Mesenchymal stem cell (in vitro differentiated cells and primary cell): ENCODE results near the gene SDR39U1.

Source experiments
- DNase-seq: peaks from one replicate; pipeline ENCODE4 v3.0.0-alpha.2; 2013
- H2AFZ ChIP-seq: one replicate; pipeline ENCODE4 v1.6.1; 2013; ENCODE audit warnings: low read depth, mild to moderate bottlenecking, control low read depth, inconsistent platforms, low read length, moderate library complexity
- H2AK5ac ChIP-seq: 2 replicates; pipeline ENCODE4 v1.6.1; 2013; ENCODE audit warnings: low read length, moderate library complexity, mild to moderate bottlenecking, inconsistent platforms; ENCODE audit not compliant: severe bottlenecking
- H2BK120ac ChIP-seq: one replicate; pipeline ENCODE4 v1.6.1; 2013; ENCODE audit warnings: low read depth, mild to moderate bottlenecking, inconsistent platforms, low read length, moderate library complexity
- H2BK12ac ChIP-seq, 2 experiments: one replicate each; pipeline ENCODE4 v1.6.1; 2013; ENCODE audit warnings: inconsistent platforms in 2 of 2, low read length in 2 of 2, mild to moderate bottlenecking in 2 of 2, moderate library complexity in 2 of 2, control low read depth in 1 of 2
- H2BK15ac ChIP-seq: one replicate; pipeline ENCODE4 v1.6.1; 2013; ENCODE audit warnings: mild to moderate bottlenecking, low read depth, inconsistent platforms; ENCODE audit not compliant: poor library complexity, severe bottlenecking
- H2BK5ac ChIP-seq: 2 replicates; pipeline ENCODE4 v1.6.1; 2013; ENCODE audit warnings: low read depth, mild to moderate bottlenecking, low read length, control low read depth, inconsistent platforms; ENCODE audit not compliant: poor library complexity, severe bottlenecking
- H3K14ac ChIP-seq, 2 experiments: one replicate each; pipeline ENCODE4 v1.6.1; 2013; ENCODE audit warnings: inconsistent platforms in 2 of 2, low read length in 2 of 2, control low read depth in 1 of 2, mild to moderate bottlenecking in 1 of 2, moderate library complexity in 1 of 2
- H3K18ac ChIP-seq, 2 experiments: one replicate each; pipeline ENCODE4 v1.6.1; 2013; ENCODE audit warnings: inconsistent platforms in 2 of 2, low read length in 2 of 2, control low read depth in 1 of 2, low read depth in 1 of 2, mild to moderate bottlenecking in 1 of 2
- H3K23ac ChIP-seq, 2 experiments: one replicate each; pipeline ENCODE4 v1.6.1; 2013; ENCODE audit warnings: inconsistent platforms in 2 of 2, low read length in 2 of 2, mild to moderate bottlenecking in 2 of 2, moderate library complexity in 2 of 2, control low read depth in 1 of 2
- H3K27ac ChIP-seq: 2 replicates; pipeline ENCODE4 v1.5.1; 2013; ENCODE audit warnings: mild to moderate bottlenecking, moderate library complexity, low read length, control low read depth, inconsistent platforms; ENCODE audit not compliant: poor library complexity, severe bottlenecking
- H3K27me3 ChIP-seq, 2 experiments: 2 replicates each; pipeline versions ENCODE4 v1.6.1 to v1.7.0; 2013; ENCODE audit warnings: low read length in 2 of 2, mild to moderate bottlenecking in 2 of 2, moderate library complexity in 2 of 2, control low read depth in 1 of 2, inconsistent platforms in 1 of 2; ENCODE audit not compliant: control insufficient read depth in 1 of 2, insufficient read depth in 1 of 2
- H3K36me3 ChIP-seq, 2 experiments: 2 replicates each; pipeline versions ENCODE4 v1.6.1 to v1.7.0; 2013; ENCODE audit warnings: low read length in 2 of 2, control low read depth in 1 of 2, inconsistent platforms in 1 of 2, low read depth in 1 of 2, mild to moderate bottlenecking in 1 of 2; ENCODE audit not compliant: insufficient read depth in 2 of 2, control insufficient read depth in 1 of 2
- H3K4ac ChIP-seq, 2 experiments: one replicate each; pipeline ENCODE4 v1.6.1; 2013; ENCODE audit warnings: inconsistent platforms in 2 of 2, low read length in 2 of 2, mild to moderate bottlenecking in 2 of 2, moderate library complexity in 2 of 2, control low read depth in 1 of 2, low read depth in 1 of 2
- H3K4me1 ChIP-seq: 2 replicates; pipeline ENCODE4 v1.6.1; 2013; ENCODE audit warnings: low read depth, low read length, control low read depth; ENCODE audit not compliant: control insufficient read depth, insufficient read depth
- H3K4me2 ChIP-seq: 2 replicates; pipeline ENCODE4 v1.6.1; 2013; ENCODE audit warnings: low read length, mild to moderate bottlenecking, inconsistent platforms; ENCODE audit not compliant: poor library complexity, severe bottlenecking
- H3K4me3 ChIP-seq, 2 experiments: 2 replicates each; pipeline versions ENCODE4 v1.5.1 to v1.7.0; 2013; ENCODE audit warnings: low read length in 2 of 2, mild to moderate bottlenecking in 2 of 2, control low read depth in 1 of 2, low read depth in 1 of 2; ENCODE audit not compliant: insufficient read depth in 1 of 2
- H3K79me1 ChIP-seq: replicated peaks from 2 replicates; pipeline ENCODE4 v1.6.1; 2013; ENCODE audit warnings: mild to moderate bottlenecking, control low read depth, low read length, inconsistent platforms; ENCODE audit not compliant: poor library complexity, severe bottlenecking
- H3K9ac ChIP-seq: 2 replicates; pipeline ENCODE4 v1.7.0; 2013; ENCODE audit warnings: mild to moderate bottlenecking, low read length, moderate library complexity
- H3K9me3 ChIP-seq: 2 replicates; pipeline ENCODE4 v1.7.0; 2013; ENCODE audit warnings: mild to moderate bottlenecking, low read length; ENCODE audit not compliant: control insufficient read depth
- H4K8ac ChIP-seq: one replicate; pipeline ENCODE4 v1.6.1; 2013; ENCODE audit warnings: inconsistent platforms, mild to moderate bottlenecking, low read length, moderate library complexity
- H4K91ac ChIP-seq: one replicate; pipeline ENCODE4 v1.6.1; 2013; ENCODE audit warnings: mild to moderate bottlenecking, low read length, inconsistent platforms
- WGBS: methylation state at CpG from one replicate; pipeline ENCODE4 v1.1.7; 2013; ENCODE audit warnings: mixed read lengths; 5-methylcytosine and 5-hydroxymethylcytosine counted together

The SDR39U1 gene

DNA sequence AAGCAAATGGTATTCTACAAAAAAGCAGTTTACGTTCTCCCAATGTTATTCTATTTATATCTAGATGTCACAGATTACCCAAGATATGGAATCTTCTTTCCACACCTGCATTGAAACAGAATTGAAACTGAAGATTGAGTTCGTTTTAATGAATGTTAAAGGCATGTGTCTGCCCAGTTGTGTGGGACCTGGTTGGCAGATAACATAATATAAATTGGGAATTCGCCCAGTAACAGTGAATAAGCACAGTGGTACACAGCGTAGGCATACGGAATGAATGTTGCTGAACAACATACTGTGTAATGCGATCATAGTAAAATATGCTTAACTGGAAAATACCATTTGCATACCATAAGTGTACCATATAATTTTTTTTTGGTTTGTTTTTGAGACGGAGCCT is 8.5 kb downstream of the SDR39U1 start:
- Histone ChIP-seq H3K9me3 (no peaks in the 10 kb centered on the region), H2BK120ac (no peak overlapping the region), H2AK5ac (no peak overlapping the region), H3K4me1 (peaks cover 25% of the 10 kb centered on the region), H3K4me2 (no peak overlapping the region), H3K18ac (no peak overlapping the region), H3K14ac (no peak overlapping the region), H2BK5ac (no peak overlapping the region), H3K27me3 (no peaks in the 10 kb centered on the region), H3K36me3 (peaks cover 42 to 72% of the 10 kb centered on the region in 2 experiments), H3K9ac (no peak overlapping the region), H3K79me1 (peaks cover 20% of the 10 kb centered on the region), H3K4me3 (no peak overlapping the region), H4K91ac (no peak overlapping the region), H3K27ac (no peak overlapping the region), H2BK12ac (no peak overlapping the region), H2BK15ac (no peak overlapping the region), H4K8ac (no peak overlapping the region), H3K23ac (no peak overlapping the region), H3K4ac (no peak overlapping the region), H2AFZ (no peak overlapping the region)
- 98% methylated on average over 6 of the region's 7 CpGs for WGBS
- DNase-seq, result no peak

DNA sequence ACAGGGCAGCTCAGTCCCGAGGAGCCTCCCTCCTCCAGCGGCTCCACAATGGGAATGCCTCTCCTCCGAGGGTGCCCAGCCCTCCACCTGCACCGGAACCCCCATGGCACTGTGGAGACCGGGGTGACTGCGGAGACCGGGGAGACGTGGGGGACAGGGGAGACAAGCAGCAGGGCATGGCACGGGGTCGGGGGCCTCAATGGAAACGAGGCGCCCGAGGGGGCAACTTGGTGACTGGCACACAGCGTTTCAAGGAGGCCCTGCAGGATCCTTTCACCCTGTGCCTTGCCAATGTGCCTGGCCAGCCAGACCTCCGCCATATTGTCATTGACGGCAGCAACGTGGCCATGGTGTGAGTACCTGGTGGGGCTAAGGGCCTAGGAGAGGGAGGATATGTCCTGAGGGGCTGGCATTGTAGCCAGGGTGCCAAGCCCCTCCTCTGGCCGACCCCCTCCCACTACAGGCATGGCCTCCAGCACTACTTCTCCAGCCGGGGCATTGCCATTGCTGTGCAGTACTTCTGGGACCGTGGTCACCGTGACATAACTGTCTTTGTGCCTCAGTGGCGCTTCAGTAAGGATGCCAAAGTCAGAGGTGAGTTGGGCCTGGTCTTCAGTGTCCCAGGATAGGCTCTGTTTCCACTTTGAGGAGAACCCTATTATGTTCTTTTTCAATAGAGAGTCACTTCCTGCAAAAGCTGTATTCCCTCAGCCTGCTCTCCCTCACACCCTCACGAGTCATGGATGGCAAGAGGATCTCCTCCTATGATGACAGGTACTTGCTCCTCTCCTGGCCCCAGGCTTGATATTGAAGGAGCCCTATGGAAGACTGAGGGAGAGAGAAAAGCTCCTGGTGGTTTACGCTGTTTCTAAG is 10.1 kb downstream of the SDR39U1 start:
- Histone ChIP-seq H3K4me3 (peak overlapping the region in 1 of 2 experiments; percentile 99), H3K36me3 (peaks cover 31 to 57% of the 10 kb centered on the region in 2 experiments), H2AFZ (no peak overlapping the region), H2BK12ac (no peak overlapping the region), H2BK15ac (no peak overlapping the region), H3K14ac (no peak overlapping the region), H3K4ac (no peak overlapping the region), H4K91ac (no peak overlapping the region), H2BK120ac (no peak overlapping the region), H3K9me3 (no peaks in the 10 kb centered on the region), H3K4me1 (peaks cover 29% of the 10 kb centered on the region), H3K9ac (peak overlapping the region; percentile 99), H3K27me3 (no peaks in the 10 kb centered on the region), H4K8ac (no peak overlapping the region), H3K18ac (no peak overlapping the region), H3K23ac (no peak overlapping the region), H3K27ac (no peak overlapping the region), H3K79me1 (peaks cover 14% of the 10 kb centered on the region), H3K4me2 (peak overlapping the region; percentile 32), H2BK5ac (no peak overlapping the region), H2AK5ac (no peak overlapping the region)
- DNase-seq, result no peak
- WGBS, result 97% methylated on average over 23 of the region's 24 CpGs

DNA sequence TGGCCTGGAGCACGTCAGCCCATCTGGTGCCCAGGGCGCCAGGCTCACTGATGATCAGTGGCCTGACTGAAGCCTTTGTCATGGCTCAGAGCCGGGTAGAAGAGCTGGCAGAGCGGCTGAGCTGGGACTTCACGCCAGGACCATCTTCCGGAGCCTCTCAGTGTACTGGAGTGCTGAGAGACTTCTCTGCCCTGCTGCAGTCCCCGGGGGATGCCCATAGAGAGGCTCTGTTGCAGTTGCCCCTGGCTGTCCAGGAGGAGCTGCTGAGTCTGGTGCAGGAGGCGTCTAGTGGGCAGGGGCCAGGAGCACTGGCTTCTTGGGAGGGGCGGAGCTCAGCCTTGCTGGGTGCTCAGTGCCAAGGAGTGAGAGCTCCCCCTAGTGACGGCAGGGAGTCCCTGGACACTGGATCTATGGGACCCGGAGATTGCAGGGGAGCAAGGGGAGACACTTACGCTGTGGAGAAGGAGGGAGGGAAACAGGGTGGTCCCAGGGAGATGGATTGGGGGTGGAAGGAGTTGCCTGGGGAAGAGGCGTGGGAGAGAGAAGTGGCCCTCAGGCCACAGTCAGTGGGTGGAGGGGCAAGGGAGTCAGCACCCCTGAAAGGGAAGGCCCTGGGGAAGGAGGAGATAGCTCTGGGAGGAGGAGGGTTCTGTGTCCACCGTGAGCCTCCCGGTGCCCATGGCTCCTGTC is 10.9 kb downstream of the SDR39U1 start:
- H3K36me3 ChIP-seq, result peaks cover 24 to 54% of the 10 kb centered on the region in 2 experiments
- H3K27ac ChIP-seq, result peak overlapping the region; percentile 89
- peak overlapping the region; percentile 99 for H3K9ac ChIP-seq
- 48% methylated on average over 15 of the region's 15 CpGs for WGBS
- peak overlapping the region; percentile 2 to 8 for H2BK12ac ChIP-seq
- peak overlapping the region in 1 of 2 experiments; percentile 99 for H3K4me3 ChIP-seq
- no peak overlapping the region for H3K23ac ChIP-seq
- peak overlapping the region in 1 of 2 experiments; percentile 75 for H3K14ac ChIP-seq
- no peak overlapping the region for H4K91ac ChIP-seq
- peak overlapping the region in 1 of 2 experiments; percentile 98 for H3K4ac ChIP-seq
- H3K27me3 ChIP-seq, result no peaks in the 10 kb centered on the region
- H3K4me1 ChIP-seq, result peaks cover 29% of the 10 kb centered on the region
- no peak overlapping the region for H2BK5ac ChIP-seq
- no peak overlapping the region for H2BK15ac ChIP-seq
- H2AK5ac ChIP-seq, result peak overlapping the region; percentile 12
- H3K9me3 ChIP-seq, result no peaks in the 10 kb centered on the region
- peak; percentile 95 for DNase-seq
- H2AFZ ChIP-seq, result no peak overlapping the region
- no peak overlapping the region for H4K8ac ChIP-seq
- no peak overlapping the region for H2BK120ac ChIP-seq
- peaks cover 12% of the 10 kb centered on the region for H3K79me1 ChIP-seq
- H3K4me2 ChIP-seq, result peak overlapping the region; percentile 90
- H3K18ac ChIP-seq, result peak overlapping the region in 1 of 2 experiments; percentile 74
